HL-60 (cell line): Measurements from ENCODE around the gene KIF11.

ENCODE experiments used
- CTCF ChIP-seq: IDR thresholded peaks from one replicate; pipeline ENCODE4 v1.5.1; 2011; ENCODE audit warnings: low read length, control low read depth, inconsistent platforms; ENCODE audit not compliant: insufficient read depth
- GABPA ChIP-seq: IDR thresholded peaks from 2 replicates; pipeline ENCODE4 v1.6.1; 2012; ENCODE audit warnings: low read depth
- POLR2AphosphoS5 ChIP-seq: IDR thresholded peaks from 2 replicates; pipeline ENCODE4 v1.6.1; 2012; ENCODE audit warnings: low read depth
- TF ChIP-seq, protein P1 (sequence below): IDR thresholded peaks from 2 replicates; pipeline ENCODE4 v1.6.1; 2012; ENCODE audit warnings: low read depth; ENCODE audit not compliant: insufficient replicate concordance

- no peak for TF ChIP-seq CTCF
- no peak for TF ChIP-seq POLR2AphosphoS5
- TF ChIP-seq, protein P1, sequence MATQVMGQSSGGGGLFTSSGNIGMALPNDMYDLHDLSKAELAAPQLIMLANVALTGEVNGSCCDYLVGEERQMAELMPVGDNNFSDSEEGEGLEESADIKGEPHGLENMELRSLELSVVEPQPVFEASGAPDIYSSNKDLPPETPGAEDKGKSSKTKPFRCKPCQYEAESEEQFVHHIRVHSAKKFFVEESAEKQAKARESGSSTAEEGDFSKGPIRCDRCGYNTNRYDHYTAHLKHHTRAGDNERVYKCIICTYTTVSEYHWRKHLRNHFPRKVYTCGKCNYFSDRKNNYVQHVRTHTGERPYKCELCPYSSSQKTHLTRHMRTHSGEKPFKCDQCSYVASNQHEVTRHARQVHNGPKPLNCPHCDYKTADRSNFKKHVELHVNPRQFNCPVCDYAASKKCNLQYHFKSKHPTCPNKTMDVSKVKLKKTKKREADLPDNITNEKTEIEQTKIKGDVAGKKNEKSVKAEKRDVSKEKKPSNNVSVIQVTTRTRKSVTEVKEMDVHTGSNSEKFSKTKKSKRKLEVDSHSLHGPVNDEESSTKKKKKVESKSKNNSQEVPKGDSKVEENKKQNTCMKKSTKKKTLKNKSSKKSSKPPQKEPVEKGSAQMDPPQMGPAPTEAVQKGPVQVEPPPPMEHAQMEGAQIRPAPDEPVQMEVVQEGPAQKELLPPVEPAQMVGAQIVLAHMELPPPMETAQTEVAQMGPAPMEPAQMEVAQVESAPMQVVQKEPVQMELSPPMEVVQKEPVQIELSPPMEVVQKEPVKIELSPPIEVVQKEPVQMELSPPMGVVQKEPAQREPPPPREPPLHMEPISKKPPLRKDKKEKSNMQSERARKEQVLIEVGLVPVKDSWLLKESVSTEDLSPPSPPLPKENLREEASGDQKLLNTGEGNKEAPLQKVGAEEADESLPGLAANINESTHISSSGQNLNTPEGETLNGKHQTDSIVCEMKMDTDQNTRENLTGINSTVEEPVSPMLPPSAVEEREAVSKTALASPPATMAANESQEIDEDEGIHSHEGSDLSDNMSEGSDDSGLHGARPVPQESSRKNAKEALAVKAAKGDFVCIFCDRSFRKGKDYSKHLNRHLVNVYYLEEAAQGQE = no peak
- no peak for TF ChIP-seq GABPA
Measured at GRCh38 chr10:92598321-92598720, 5.4 kb downstream of the KIF11 start.
